KOPT-K1 (cell line): ENCODE data around the gene NSL1.
"Not testable (repeated sequence)": the region's sequence is repeated elsewhere in the genome, so short reads cannot be mapped to it uniquely, and the experiment has no call there.

Source experiments
- H3K27ac ChIP-seq: fragments of 200-600 bp; sonication (generic); 2 replicates; pipeline ENCODE4 v1.5.1; 2016; ENCODE audit warnings: antibody characterized with exemption, mild to moderate bottlenecking, low read depth, low read length; ENCODE audit not compliant: poor library complexity, severe bottlenecking
- H3K36me3 ChIP-seq: fragments of 200-600 bp; sonication (generic); 2 replicates; pipeline ENCODE4 v1.5.1; 2017; ENCODE audit warnings: antibody characterized with exemption, mild to moderate bottlenecking, low read length, moderate library complexity; ENCODE audit not compliant: insufficient read depth
- H3K9me3 ChIP-seq: fragments of 200-600 bp; sonication (generic); 2 replicates; pipeline ENCODE4 v1.5.1; 2017; ENCODE audit warnings: antibody characterized with exemption, low read length, mild to moderate bottlenecking; ENCODE audit not compliant: insufficient read depth, poor library complexity, severe bottlenecking

NSL1 gene

GRCh38 chr1:212805767-212806166 is 14.2 kb upstream of the NSL1 start:
- Histone ChIP-seq H3K36me3 (peaks cover 66% of the 10 kb centered on the region), H3K9me3 (no peaks in the 10 kb centered on the region), H3K27ac (no peak overlapping the region)

- no peaks in the 10 kb centered on the region for H3K9me3 ChIP-seq
- peaks cover 37% of the 10 kb centered on the region for H3K36me3 ChIP-seq
- H3K27ac ChIP-seq = no peak overlapping the region
Measured at GRCh38 chr1:212797681-212798080, 6.1 kb upstream of the NSL1 start.

- Histone ChIP-seq H3K36me3 (peaks cover 24% of the 10 kb centered on the region), H3K27ac (peak overlapping the region; percentile 67)
Measured at GRCh38 chr1:212794561-212795014, 3.0 kb upstream of the NSL1 start.

GRCh38 chr1:212792396-212792908 is 875 bp upstream of the NSL1 start:
- Histone ChIP-seq H3K9me3 (no peaks in the 10 kb centered on the region), H3K36me3 (peaks cover 13% of the 10 kb centered on the region), H3K27ac (peak overlapping the region; percentile 77)

More at GRCh38 chr1:212794561-212795014, 3.0 kb upstream of the NSL1 start:
- no peaks in the 10 kb centered on the region for H3K9me3 ChIP-seq

GRCh38 chr1:212791261-212791675 is 309 bp downstream of the NSL1 start:
- Histone ChIP-seq H3K27ac (peak overlapping the region; percentile 77), H3K9me3 (no peaks in the 10 kb centered on the region), H3K36me3 (peaks cover 15% of the 10 kb centered on the region)

GRCh38 chr1:212785871-212786270 is 5.7 kb downstream of the NSL1 start:
- no peaks in the 10 kb centered on the region for H3K9me3 ChIP-seq
- H3K36me3 ChIP-seq = peaks cover 69% of the 10 kb centered on the region
- H3K27ac ChIP-seq = no peak overlapping the region

- no peaks in the 10 kb centered on the region for H3K9me3 ChIP-seq
- peaks cover 75% of the 10 kb centered on the region for H3K36me3 ChIP-seq
- H3K27ac ChIP-seq = no peak overlapping the region
Measured at GRCh38 chr1:212783976-212784375, 7.6 kb downstream of the NSL1 start.

- Histone ChIP-seq H3K36me3 (peaks cover 75% of the 10 kb centered on the region), H3K9me3 (no peaks in the 10 kb centered on the region), H3K27ac (no peak overlapping the region)
Measured at GRCh38 chr1:212782422-212783154, 9.0 kb downstream of the NSL1 start.

- Histone ChIP-seq H3K9me3 (no peaks in the 10 kb centered on the region), H3K36me3 (peaks cover 73% of the 10 kb centered on the region), H3K27ac (no peak overlapping the region)
Measured at GRCh38 chr1:212781225-212781624, 10.4 kb downstream of the NSL1 start.

GRCh38 chr1:212780759-212781158 is 10.8 kb downstream of the NSL1 start:
- Histone ChIP-seq H3K9me3 (no peaks in the 10 kb centered on the region), H3K27ac (no peak overlapping the region), H3K36me3 (peaks cover 68% of the 10 kb centered on the region)

GRCh38 chr1:212779086-212779485 is 12.5 kb downstream of the NSL1 start:
- H3K36me3 ChIP-seq = peaks cover 64% of the 10 kb centered on the region
- H3K9me3 ChIP-seq, H3K27ac ChIP-seq: not testable (repeated sequence)

GRCh38 chr1:212777151-212777550 is 14.4 kb downstream of the NSL1 start:
- H3K9me3 ChIP-seq = no peaks in the 10 kb centered on the region
- peaks cover 64% of the 10 kb centered on the region for H3K36me3 ChIP-seq
- H3K27ac ChIP-seq = no peak overlapping the region

- Histone ChIP-seq H3K36me3 (peaks cover 62% of the 10 kb centered on the region), H3K9me3 (peaks cover 12% of the 10 kb centered on the region), H3K27ac (no peak overlapping the region)
Measured at GRCh38 chr1:212775241-212775640, 16.3 kb downstream of the NSL1 start.

GRCh38 chr1:212774584-212774983 is 17.0 kb downstream of the NSL1 start:
- Histone ChIP-seq H3K9me3 (peaks cover 18% of the 10 kb centered on the region), H3K36me3 (peaks cover 62% of the 10 kb centered on the region), H3K27ac (no peak overlapping the region)

- H3K36me3 ChIP-seq = peaks cover 75% of the 10 kb centered on the region
Measured at GRCh38 chr1:212773011-212773410, 18.6 kb downstream of the NSL1 start.

GRCh38 chr1:212771341-212771740 is 20.2 kb downstream of the NSL1 start:
- H3K36me3 ChIP-seq = peaks cover 79% of the 10 kb centered on the region
- peaks cover 49% of the 10 kb centered on the region for H3K9me3 ChIP-seq
- no peak overlapping the region for H3K27ac ChIP-seq

More at GRCh38 chr1:212773011-212773410, 18.6 kb downstream of the NSL1 start:
- H3K27ac ChIP-seq = no peak overlapping the region
- peaks cover 34% of the 10 kb centered on the region for H3K9me3 ChIP-seq
